Lower leg skin (tissue), 4 donors: ENCODE data around the gene RAPGEFL1. TPM values are rescaled to one million over a fixed set of nuclear protein-coding genes. Genes with fewer than 3 reads are reported as not detected.

Source experiments
- DNase-seq, 2 donors: peaks; one replicate each; pipeline ENCODE4 v3.0.0-alpha.2; 2019; ENCODE audit warnings: low spot score in 2 of 2
- H3K4me3 ChIP-seq: fragments of 200-600 bp; sonication (generic); 2 replicates; pipeline ENCODE4 v1.5.1; 2017; ENCODE audit warnings: mild to moderate bottlenecking, low read depth; ENCODE audit not compliant: poor library complexity, severe bottlenecking
- CTCF ChIP-seq, 3 donors: fragments of 450-650 bp; IDR thresholded peaks; one replicate each; pipeline ENCODE4 v1.5.1; 2016; ENCODE audit warnings: antibody characterized with exemption in 3 of 3, mild to moderate bottlenecking in 3 of 3, moderate library complexity in 2 of 3
- POLR2A ChIP-seq, 2 donors: fragments of 450-650 bp; IDR thresholded peaks; one replicate each; pipeline ENCODE4 v1.6.1; 2016 to 2017; ENCODE audit warnings: antibody characterized with exemption in 2 of 2, mild to moderate bottlenecking in 1 of 2, moderate library complexity in 1 of 2
- WGBS, 2 donors: methylation state at CpG; one replicate each; pipeline ENCODE4 v1.1.5; 2018; 5-methylcytosine and 5-hydroxymethylcytosine counted together
- intact Hi-C: fragments of 100-400 bp; cut with DNase I; formaldehyde crosslinking; loops from one replicate; pipeline ENCODE4 v1.15.0; 2023; ENCODE audit warnings: low total_unique reads
- total RNA-seq, 4 donors: library from RNA; depleted of rRNA; stranded (reverse); fragments of >200 nt; gene quantifications; one replicate each; pipeline ENCODE4 v1.1.0, GENCODE V29; 2016

RAPGEFL1 gene
- total RNA-seq, 4 donors from 2014 or later: 273 to 467 (median 316) TPM

GRCh38 chr17:40179923-40180659, 2.8 kb downstream of the RAPGEFL1 start:
- DNase-seq: no peak
- H3K4me3 ChIP-seq: no peak overlapping the region
- intact Hi-C loops: no loop called here
- TF ChIP-seq CTCF (IDR thresholded peaks at IDR 0.05) (no peak), POLR2A (IDR thresholded peaks at IDR 0.05) (no peak)
- WGBS, 2 donors: 50 to 51% methylated on average over 6 of the region's 6 CpGs

- WGBS, 2 donors: 28 to 37% methylated on average over 5 of the region's 5 CpGs
- peak; percentile 62 to 92 for DNase-seq
- no peak overlapping the region for H3K4me3 ChIP-seq
- no peak for TF ChIP-seq CTCF (IDR thresholded peaks at IDR 0.05)
- TF ChIP-seq POLR2A (IDR thresholded peaks at IDR 0.05): no peak
- intact Hi-C loops: no loop called here
These were observed 3.4 kb downstream of the RAPGEFL1 start for GRCh38 chr17:40180694-40181093.

GRCh38 chr17:40181205-40181604, 3.9 kb downstream of the RAPGEFL1 start:
- WGBS, 2 donors: 46 to 53% methylated on average over 8 of the region's 8 CpGs
- intact Hi-C loops: no loop called here
- TF ChIP-seq CTCF (IDR thresholded peaks at IDR 0.05) (no peak), POLR2A (IDR thresholded peaks at IDR 0.05) (no peak)
- DNase-seq: no peak
- no peak overlapping the region for H3K4me3 ChIP-seq

- no peak overlapping the region for H3K4me3 ChIP-seq
- intact Hi-C loops: no loop called here
- TF ChIP-seq CTCF (IDR thresholded peaks at IDR 0.05) (no peak), POLR2A (IDR thresholded peaks at IDR 0.05) (no peak)
- no peak for DNase-seq
- 73 to 76% methylated on average over 6 of the region's 6 CpGs for WGBS, 2 donors
These were observed 5.3 kb downstream of the RAPGEFL1 start for GRCh38 chr17:40182606-40183005.

- H3K4me3 ChIP-seq: no peak overlapping the region
- no peak for TF ChIP-seq POLR2A (IDR thresholded peaks at IDR 0.05)
- TF ChIP-seq CTCF (IDR thresholded peaks at IDR 0.05): no peak
- 93 to 95% methylated on average over 3 of the region's 3 CpGs for WGBS, 2 donors
- intact Hi-C loops: no loop called here
- no peak for DNase-seq
These were observed 10.0 kb downstream of the RAPGEFL1 start for GRCh38 chr17:40187238-40187637.

GRCh38 chr17:40188694-40189093, 11.4 kb downstream of the RAPGEFL1 start:
- TF ChIP-seq POLR2A (IDR thresholded peaks at IDR 0.05): no peak
- TF ChIP-seq CTCF (IDR thresholded peaks at IDR 0.05): no peak
- no peak for DNase-seq
- no peak overlapping the region for H3K4me3 ChIP-seq
- intact Hi-C loops: no loop called here
- WGBS, 2 donors: 92 to 97% methylated on average over 6 of the region's 6 CpGs
